GM12878 (cell line): ENCODE data around the gene RBMS1. TPM values are rescaled to one million over a fixed set of nuclear protein-coding genes. Genes with fewer than 3 reads are reported as not detected.

Experiments
- ATAC-seq: fragments of 200-7000 bp; cut with Tn5 transposase; 3 replicates; pipeline ENCODE4 v1.9.1; 2020; ENCODE audit warnings: mild to moderate bottlenecking, moderate library complexity
- BruUV-seq: library from RNA; stranded (reverse); fragments of 400-500 nt; replicated peaks from 2 replicates; lab custom pipeline; 2021; lab: Mats Ljungman, UMichigan
- CTCF ChIA-PET: fragments of 300-600 bp; sonication (Branson Sonifier 250); formaldehyde crosslinking; extraction: SDS; loops from one replicate; lab custom pipeline; 2021; ENCODE audit warnings: inconsistent platforms; lab: Yijun Ruan, JAX
- POLR2A ChIA-PET: fragments of 350-600 bp; formaldehyde crosslinking; extraction: SDS; loops from one replicate; lab custom pipeline; 2021; ENCODE audit warnings: inconsistent platforms; lab: Charles Lee
- RAD21 ChIA-PET: fragments of 300-600 bp; sonication (Branson Sonifier 250); formaldehyde crosslinking; loops from one replicate; lab custom pipeline; 2023; ENCODE audit warnings: antibody characterized with exemption; ENCODE audit not compliant: unreplicated experiment; lab: Charles Lee
- SMC1A ChIA-PET: fragments of 300-600 bp; sonication (Branson Sonifier 250); formaldehyde crosslinking; loops from one replicate; lab custom pipeline; 2023; ENCODE audit not compliant: unreplicated experiment, uncharacterized antibody; lab: Charles Lee
- DNase-seq: peaks from one replicate; pipeline ENCODE4 v3.0.0-alpha.2; 2011; ENCODE audit warnings: low read depth, low spot score
- FAIRE-seq: peaks from 3 replicates; lab custom pipeline; 2011; peaks lifted over from hg19 to GRCh38; lab: Jason Lieb, UNC
- H2AFZ ChIP-seq: 2 replicates; pipeline ENCODE4 v1.6.0; 2011; ENCODE audit warnings: low read depth, low read length, control low read depth; ENCODE audit not compliant: control insufficient read depth
- H3K27ac ChIP-seq: 2 replicates; pipeline ENCODE4 v1.5.1; 2011; ENCODE audit warnings: control low read depth; ENCODE audit not compliant: control insufficient read depth, insufficient read depth
- H3K27me3 ChIP-seq, 2 experiments: replicated peaks in 1 of 2; 2 replicates each; pipeline versions ENCODE4 v1.6.0 to v1.6.1; 2011; ENCODE audit warnings: low read length in 1 of 2; ENCODE audit not compliant: control insufficient read depth in 2 of 2, insufficient read depth in 2 of 2
- H3K36me3 ChIP-seq, 2 experiments: 2 replicates each; pipeline ENCODE4 v1.5.1; 2011; ENCODE audit warnings: low read length in 1 of 2; ENCODE audit not compliant: control insufficient read depth in 2 of 2, insufficient read depth in 2 of 2
- H3K4me1 ChIP-seq: 2 replicates; pipeline ENCODE4 v1.6.1; 2011; ENCODE audit warnings: mild to moderate bottlenecking, low read length, moderate library complexity, mixed read lengths; ENCODE audit not compliant: control insufficient read depth, insufficient read depth
- H3K4me2 ChIP-seq: 2 replicates; pipeline ENCODE4 v1.6.0; 2011; ENCODE audit warnings: control low read depth; ENCODE audit not compliant: control insufficient read depth, insufficient read depth
- H3K4me3 ChIP-seq: fragments of 200-600 bp; sonication (generic); 2 replicates; pipeline ENCODE4 v1.5.1; 2016
- H3K79me2 ChIP-seq: 2 replicates; pipeline ENCODE4 v1.6.0; 2011; ENCODE audit warnings: low read length; ENCODE audit not compliant: control insufficient read depth, insufficient read depth
- H3K9ac ChIP-seq: 2 replicates; pipeline ENCODE4 v1.8.0; 2011; ENCODE audit warnings: low read length, control low read depth, mixed read lengths; ENCODE audit not compliant: control insufficient read depth, insufficient read depth
- H3K9me3 ChIP-seq: replicated peaks from 3 replicates; pipeline ENCODE4 v1.5.1; 2011; ENCODE audit warnings: mild to moderate bottlenecking, low read length; ENCODE audit not compliant: control insufficient read depth, insufficient read depth
- H4K20me1 ChIP-seq: 2 replicates; pipeline ENCODE4 v1.6.0; 2011; ENCODE audit not compliant: control insufficient read depth, insufficient read depth
- E4F1 ChIP-seq: fragments of 450-650 bp; IDR thresholded peaks from 2 replicates; pipeline ENCODE4 v1.6.1; 2018; ENCODE audit warnings: borderline replicate concordance, mild to moderate bottlenecking; ENCODE audit not compliant: partially characterized antibody
- MTA3 ChIP-seq: IDR thresholded peaks from 2 replicates; pipeline ENCODE4 v1.6.1; 2012; ENCODE audit warnings: low read length, inconsistent platforms, borderline replicate concordance
- SREBF1 ChIP-seq: IDR thresholded peaks from 2 replicates; pipeline ENCODE4 v1.6.1; 2012; ENCODE audit warnings: mild to moderate bottlenecking, low read length
- ZBTB4 ChIP-seq: fragments of 450-650 bp; formaldehyde crosslinking; IDR thresholded peaks from 2 replicates; pipeline ENCODE4 v1.4.0; 2022; ENCODE audit warnings: mild to moderate bottlenecking, moderate library complexity
- ZBTB40 ChIP-seq: fragments of 450-650 bp; IDR thresholded peaks from 2 replicates; pipeline ENCODE4 v1.6.1; 2016; ENCODE audit warnings: mild to moderate bottlenecking, moderate library complexity, borderline replicate concordance
- ZNF274 ChIP-seq: IDR thresholded peaks from one replicate; pipeline ENCODE4 v1.8.0; 2011; ENCODE audit not compliant: insufficient read length, insufficient read depth
- ZSCAN29 ChIP-seq: fragments of 450-650 bp; IDR thresholded peaks from 2 replicates; pipeline ENCODE4 v1.6.1; 2017; ENCODE audit warnings: mild to moderate bottlenecking, moderate library complexity
- WGBS: methylation state at CpG from one replicate; pipeline ENCODE4 v1.1.6; 2016; ENCODE audit warnings: low lambda C conversion rate; ENCODE audit not compliant: insufficient replicate concordance, insufficient coverage; ENCODE audit errors: missing lambda C conversion rate; 5-methylcytosine and 5-hydroxymethylcytosine counted together
- in situ Hi-C: fragments of 300-500 bp; cut with MboI; formaldehyde crosslinking; loops from 9 replicates; pipeline ENCODE4 v1.14.3; 2018; ENCODE audit warnings: mixed read lengths
- intact Hi-C: fragments of 100-400 bp; cut with micrococcal nuclease; formaldehyde crosslinking; loops from one replicate; pipeline ENCODE4 v1.14.2; 2022; ENCODE audit not compliant: unreplicated experiment
- polyA plus RNA-seq, 11 experiments: library from polyadenylated mRNA; depleted of rRNA in 4 of 11; unstranded in 6 of 11; stranded (reverse) in 5 of 11; fragments of >200 nt; fragmentation: Nextera tagmentation in 4 of 11; fragmentation: Illumina TruSeq in 1 of 11; extraction: Ambion mirVana in 4 of 11; extraction: Trizol in 1 of 11; gene quantifications; 1 replicate in 1 of 11; 2 replicates in 10 of 11; pipeline versions ENCODE4 v1.2.1 to v1.2.3, GENCODE V29; 2011 to 2016; ENCODE audit warnings: inconsistent platforms in 2 of 11, missing spikeins in 2 of 11, low read depth in 1 of 11
- total RNA-seq, 4 experiments: library from RNA; depleted of rRNA in 3 of 4; stranded (reverse); fragments of >200 nt in 3 of 4; fragmentation: Illumina TruSeq in 1 of 4; extraction: Trizol in 1 of 4; gene quantifications; 2 replicates each; pipeline versions ENCODE4 v1.2.1 to v1.2.3, GENCODE V29; 2013 to 2021

RBMS1 gene
- total and polyA plus RNA-seq, 10 of the 15 experiments (the other 5 are each of a cell fraction or from before 2014, with no cell fraction given): 0.04 to 0.31 (median 0.17) TPM; not detected in 1

- ATAC-seq (no peak), DNase-seq (no peak), FAIRE-seq (no peak)
- 40% methylated on average over 5 of the region's 5 CpGs for WGBS
- H3K4me1 ChIP-seq: no peaks in the 10 kb centered on the region
- no peak overlapping the region for H3K27ac ChIP-seq
- CTCF ChIA-PET: no interaction called here
- no peaks in the 10 kb centered on the region for H3K27me3 ChIP-seq
- in situ Hi-C loops: no loop called here
- no peak overlapping the region for H2AFZ ChIP-seq
- no peaks in the 10 kb centered on the region for H3K9me3 ChIP-seq
- no peaks in the 10 kb centered on the region for H4K20me1 ChIP-seq
- RAD21 ChIA-PET: no interaction called here
- no TSS peak for BruUV-seq
- TF ChIP-seq E4F1: no peak
- TF ChIP-seq ZBTB4 (CRISPR knock-in tag): no peak
- no peak for TF ChIP-seq ZBTB40
- no peak for TF ChIP-seq MTA3
- TF ChIP-seq ZSCAN29: no peak
- TF ChIP-seq SREBF1: no peak
- TF ChIP-seq ZNF274: no peak
- SMC1A ChIA-PET: no interaction called here
- H3K9ac ChIP-seq: no peak overlapping the region
- POLR2A ChIA-PET: interaction anchor here (0.9 kb wide), 1 partner anchor 10 kb away, joined by 3 read pairs; no protein-coding TSS in a partner anchor
- no peaks in the 10 kb centered on the region for H3K36me3 ChIP-seq
- no peaks in the 10 kb centered on the region for H3K79me2 ChIP-seq
- intact Hi-C loops: no loop called here
- H3K4me2 ChIP-seq: no peak overlapping the region
- no peak overlapping the region for H3K4me3 ChIP-seq
Observed at GRCh38 chr2:160279813-160280465, 213.7 kb downstream of the RBMS1 start.
